Stimulated activated naive CD4-positive, alpha-beta T cell (primary cell): ENCODE measurements around the gene MT1E.
"Not testable (repeated sequence)": the region's sequence is repeated elsewhere in the genome, so short reads cannot be mapped to it uniquely, and the experiment has no call there.

ENCODE experiments used
- DNase-seq, 6 experiments: peaks; one replicate each; lab custom pipeline; 2025; lab: John Stamatoyannopoulos, UW

Gene MT1E

DNA sequence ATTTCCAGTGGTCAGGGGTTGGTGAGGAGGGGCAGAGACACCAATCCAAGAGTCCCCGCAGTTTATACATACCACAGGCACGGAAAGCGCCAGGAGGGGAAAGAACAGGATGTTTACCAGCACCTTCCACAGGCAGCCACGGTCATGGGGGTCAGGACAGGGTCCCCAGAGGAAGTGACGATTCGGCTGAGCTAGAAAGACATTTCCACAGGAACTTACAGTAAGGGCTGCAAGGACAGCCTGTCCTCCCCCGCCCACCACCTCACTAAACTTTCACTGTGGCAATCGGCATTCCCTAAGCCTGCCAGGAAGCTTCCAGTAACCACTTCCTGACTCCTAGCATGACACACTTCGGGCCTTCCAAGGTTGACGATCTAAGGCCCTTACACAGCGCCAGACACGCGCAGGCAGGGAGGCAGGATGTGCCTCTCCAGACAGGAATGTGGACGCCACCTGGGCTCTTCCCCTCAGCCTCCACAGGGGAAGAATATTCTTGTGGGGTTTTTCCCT is 18.4 kb upstream of the MT1E start:
- peak in 4 of 6 experiments; percentile 6 to 32 (median 23) for DNase-seq

DNA sequence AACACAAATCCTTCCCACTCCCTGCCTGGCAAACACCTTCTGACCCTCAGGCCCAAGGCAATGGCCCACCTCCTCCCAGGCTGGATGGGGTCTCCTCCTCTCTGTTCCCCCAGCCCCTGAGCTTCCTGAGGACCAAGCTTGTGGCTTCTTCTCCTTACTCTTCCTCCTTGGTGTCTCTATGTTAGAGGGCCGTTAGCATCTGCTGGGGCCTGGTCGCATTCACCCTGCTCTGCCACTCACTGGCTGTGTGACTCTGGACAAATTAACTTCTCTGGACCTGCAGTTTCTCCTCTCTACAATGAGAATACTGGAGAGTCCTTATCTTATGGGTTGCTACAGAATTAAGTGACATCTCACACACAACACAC is 17.9 kb upstream of the MT1E start:
- DNase-seq, result no peak

DNA sequence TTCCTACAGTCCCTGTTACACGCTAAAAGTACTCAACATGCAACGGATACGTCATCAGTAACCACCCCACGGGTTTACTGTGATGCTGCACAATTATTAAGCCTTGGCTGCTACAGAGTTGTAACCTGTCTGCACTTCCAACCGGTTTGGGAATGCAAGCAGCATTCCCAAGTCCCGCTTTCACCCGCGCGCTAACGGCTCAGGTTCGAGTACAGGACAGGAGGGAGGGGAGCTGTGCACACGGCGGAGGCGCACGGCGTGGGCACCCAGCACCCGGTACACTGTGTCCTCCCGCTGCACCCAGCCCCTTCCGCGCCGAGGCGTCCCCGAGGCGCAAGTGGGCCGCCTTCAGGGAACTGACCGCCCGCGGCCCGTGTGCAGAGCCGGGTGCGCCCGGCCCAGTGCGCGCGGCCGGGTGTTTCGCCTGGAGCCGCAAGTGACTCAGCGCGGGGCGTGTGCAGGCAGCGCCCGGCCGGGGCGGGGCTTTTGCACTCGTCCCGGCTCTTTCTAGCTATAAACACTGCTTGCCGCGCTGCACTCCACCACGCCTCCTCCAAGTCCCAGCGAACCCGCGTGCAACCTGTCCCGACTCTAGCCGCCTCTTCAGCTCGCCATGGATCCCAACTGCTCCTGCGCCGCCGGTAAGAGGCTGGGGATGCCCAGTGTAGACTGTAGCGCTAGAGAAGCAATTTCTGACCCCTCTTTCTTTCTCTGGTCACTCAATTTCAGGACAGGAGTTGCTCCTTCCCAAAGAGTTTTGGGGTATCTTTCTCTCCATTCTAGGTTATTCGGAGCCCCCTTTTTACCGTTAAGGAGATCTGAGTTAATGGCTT is 17.3 kb upstream of the MT1E start, which contains the start of gene MT2A:
TSS of gene MT2A (plus strand) at position 542 of the 833 bp plus-strand sequence. CDS start at position 614, 72 bp downstream.
- peak; percentile 68 to 83 (median 74) for DNase-seq

DNA sequence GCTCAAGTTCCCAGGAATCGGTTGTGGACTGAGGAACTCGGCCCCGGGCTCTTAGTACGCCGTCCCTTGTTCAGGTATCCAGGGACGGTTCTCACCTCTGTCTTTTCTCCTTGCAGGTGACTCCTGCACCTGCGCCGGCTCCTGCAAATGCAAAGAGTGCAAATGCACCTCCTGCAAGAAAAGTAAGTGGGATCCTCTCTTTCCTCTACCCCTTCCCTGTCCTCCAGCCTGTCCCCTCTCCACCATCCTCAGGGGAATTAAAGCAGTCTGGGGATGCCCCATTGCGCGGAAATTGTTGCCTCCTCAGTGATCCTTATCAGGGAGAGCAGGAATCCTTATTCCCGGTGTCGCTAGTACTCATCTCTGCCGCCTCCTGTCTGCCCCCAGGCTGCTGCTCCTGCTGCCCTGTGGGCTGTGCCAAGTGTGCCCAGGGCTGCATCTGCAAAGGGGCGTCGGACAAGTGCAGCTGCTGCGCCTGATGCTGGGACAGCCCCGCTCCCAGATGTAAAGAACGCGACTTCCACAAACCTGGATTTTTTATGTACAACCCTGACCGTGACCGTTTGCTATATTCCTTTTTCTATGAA is 16.6 kb upstream of the MT1E start:
- DNase-seq, result no peak

DNA sequence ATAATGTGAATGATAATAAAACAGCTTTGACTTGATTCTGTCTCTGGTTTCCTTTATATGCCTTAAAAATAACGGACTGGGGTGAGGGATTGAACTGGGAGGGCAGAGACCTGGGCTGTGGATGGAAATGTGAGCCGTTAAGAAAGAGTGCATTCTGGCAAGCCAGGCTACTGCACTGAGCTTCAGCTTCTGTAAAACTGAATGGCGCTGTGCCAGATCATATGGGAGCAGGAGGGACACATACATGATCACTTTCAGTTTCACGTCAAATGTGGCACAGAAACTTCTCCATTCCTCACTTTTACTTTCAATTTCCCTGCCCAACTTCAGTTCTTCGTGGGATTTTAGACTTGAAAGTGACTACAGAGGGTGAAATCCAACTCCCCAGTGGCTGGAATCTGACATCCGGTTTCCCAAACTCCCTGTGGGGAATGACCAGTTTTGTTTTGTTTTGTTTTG is 16.1 kb upstream of the MT1E start:
- peak; percentile 25 to 83 (median 75) for DNase-seq

DNA sequence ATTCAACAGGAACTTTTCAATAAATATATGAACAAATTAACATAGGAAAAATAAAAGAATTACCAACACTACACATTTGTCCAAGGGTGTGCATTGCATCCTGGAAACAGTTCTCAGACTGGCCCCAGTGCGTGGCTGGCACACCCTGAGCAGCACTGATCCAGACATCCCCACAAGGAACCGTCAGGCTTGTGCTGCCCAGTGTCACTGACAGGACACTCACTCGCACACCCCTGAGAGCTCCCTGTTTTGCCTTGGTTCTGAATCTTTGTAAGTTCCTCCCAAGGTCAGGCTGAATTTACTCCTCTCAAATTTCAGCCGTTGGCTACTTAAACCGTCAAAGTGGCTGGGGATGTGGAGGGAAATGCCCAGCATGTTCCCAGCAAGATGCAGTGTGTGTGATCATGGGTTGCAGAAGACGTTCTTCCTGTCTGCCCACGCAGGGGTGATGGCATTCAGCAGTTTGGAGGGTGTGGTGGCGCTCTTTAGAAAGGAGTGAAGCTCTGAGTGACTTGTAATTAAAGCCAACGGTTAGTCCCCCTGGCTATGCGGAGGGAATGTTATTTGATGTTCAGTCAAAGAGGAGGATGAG is 15.5 kb upstream of the MT1E start:
- DNase-seq, result peak; percentile 51 to 78 (median 64)

DNA sequence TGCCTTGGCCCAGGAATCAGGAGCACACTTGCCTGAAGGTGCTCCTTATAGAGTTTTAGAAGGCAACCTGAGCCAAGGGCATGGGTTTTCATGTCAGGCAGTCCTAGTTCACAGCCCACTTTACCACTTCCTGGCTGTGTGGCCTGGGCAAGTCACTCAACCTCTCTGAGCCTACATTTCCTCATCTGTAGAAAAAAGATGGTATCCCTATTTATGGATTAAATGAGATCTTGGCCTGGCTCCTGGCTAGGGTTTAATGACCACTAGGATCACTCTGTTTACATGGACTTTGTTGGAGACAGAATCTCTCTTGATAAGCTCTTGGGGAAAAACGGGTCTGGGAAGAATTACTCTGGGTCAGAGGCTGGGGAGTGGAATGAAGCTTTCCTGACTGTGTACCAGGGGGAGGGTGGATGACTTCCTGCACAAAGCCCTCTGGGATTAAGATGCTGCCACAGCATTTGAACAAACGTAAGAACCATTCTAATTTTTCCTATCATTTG is 14.9 kb upstream of the MT1E start:
- DNase-seq, result no peak

DNA sequence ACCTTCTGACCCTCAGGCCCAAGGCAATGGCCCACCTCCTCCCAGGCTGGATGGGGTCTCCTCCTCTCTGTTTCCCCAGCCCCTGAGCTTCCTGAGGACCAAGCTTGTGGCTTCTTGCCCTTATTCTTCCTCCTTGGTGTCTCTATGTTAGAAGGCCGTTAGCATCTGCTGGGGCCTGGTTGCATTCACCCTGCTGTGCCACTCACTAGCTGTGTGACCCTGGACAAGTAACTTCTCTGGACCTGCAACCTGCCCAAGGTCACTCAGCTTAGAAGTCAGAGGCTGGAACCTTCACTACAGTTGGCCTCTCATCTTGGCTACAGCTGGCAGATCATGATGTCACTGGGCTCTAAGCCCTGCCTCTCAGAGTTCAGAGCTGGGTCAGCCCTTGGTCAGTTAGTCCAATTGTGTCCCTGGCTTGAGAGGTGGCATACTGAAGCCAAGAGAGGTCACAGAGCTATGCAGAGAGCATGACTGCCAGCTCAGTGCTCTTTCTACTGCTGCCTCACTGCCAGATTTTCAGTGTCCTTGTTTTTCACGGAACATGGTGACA is 14.2 kb upstream of the MT1E start:
- no peak for DNase-seq

DNA sequence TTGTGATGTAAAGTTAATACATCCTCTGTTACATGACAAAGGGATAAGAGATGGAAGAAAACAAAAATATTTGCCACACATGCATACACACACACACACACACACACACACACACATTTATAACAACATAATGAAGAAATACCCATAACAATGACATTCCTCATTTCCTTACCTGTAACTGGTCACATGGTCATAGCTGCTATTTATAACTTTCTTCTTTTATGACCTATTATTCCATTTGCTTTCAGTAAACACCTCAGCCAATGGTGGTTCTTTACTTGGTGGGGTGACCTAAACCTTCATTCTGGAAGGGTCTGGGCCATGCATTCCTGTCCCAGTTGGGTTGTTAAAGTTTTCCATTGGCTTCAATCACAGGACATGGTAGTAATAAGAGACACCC is 11.9 kb upstream of the MT1E start:
- no peak for DNase-seq

DNA sequence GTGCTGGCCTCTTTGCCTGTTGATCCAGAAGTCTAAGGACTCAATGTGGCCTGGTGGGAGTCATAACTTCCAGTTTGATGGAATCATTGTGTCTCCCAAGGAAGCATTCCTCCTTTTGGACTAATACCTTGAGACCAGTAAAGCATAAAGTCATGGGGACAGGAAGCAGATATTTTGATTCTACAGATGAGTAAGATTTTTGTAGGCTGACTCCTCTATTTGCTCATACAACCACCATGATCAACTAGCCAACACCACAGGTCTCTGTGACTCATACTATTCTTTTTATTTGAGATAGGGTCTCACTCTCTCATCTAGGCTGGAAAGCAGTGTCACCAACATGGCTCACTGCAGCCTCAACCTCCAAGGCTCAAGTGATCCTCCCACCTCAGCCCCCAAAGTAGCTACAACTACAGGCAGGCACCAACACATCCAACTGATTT is 11.0 kb upstream of the MT1E start:
- DNase-seq, result no peak

DNA sequence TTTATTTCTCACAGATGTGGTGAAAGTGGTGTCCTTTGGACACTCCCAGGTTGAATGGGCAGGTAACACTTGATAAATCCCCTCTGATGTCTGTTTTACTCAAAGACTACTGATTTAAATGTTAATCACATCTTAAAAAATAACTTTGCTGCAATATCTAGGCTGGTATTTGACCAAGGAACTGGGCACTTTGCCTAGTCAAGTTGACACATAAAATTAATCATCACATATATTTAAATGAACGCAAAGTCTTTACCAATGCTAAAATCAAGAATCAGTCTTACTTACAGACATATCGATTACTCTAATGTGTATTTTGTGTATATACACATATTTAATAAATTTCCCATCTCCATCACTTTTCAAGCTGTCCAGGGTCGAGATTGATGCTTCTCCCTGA is 10.2 kb upstream of the MT1E start:
- no peak for DNase-seq

DNA sequence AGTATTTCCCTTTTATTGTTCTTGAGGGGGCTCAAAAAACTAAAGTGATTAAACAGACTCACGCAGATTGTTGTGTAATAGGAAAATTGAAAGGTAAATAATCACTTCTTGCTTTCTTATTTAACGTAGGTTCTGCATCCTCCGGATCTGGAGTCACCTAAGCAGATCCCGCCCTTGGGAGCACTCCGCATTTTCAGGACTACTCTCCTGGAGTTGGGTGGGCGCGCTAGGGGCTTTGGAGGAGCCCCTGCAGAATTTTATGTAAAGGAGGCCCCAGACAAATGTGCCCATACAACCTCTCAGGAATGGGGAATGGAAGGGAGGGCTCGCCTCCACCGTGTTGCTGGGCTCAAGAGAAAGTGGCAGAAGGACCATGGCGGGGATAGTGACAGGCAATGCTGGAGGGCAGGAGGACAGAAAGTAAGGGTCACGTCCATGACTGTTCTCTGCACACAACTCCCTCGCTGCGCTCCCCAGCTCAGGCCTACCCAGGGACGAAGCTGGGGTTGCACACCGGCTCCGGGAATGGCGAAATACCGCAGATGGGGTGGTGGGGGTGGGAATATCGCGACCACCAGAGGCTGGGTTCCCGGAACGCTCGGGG is 8.9 kb upstream of the MT1E start:
- DNase-seq, result no peak

DNA sequence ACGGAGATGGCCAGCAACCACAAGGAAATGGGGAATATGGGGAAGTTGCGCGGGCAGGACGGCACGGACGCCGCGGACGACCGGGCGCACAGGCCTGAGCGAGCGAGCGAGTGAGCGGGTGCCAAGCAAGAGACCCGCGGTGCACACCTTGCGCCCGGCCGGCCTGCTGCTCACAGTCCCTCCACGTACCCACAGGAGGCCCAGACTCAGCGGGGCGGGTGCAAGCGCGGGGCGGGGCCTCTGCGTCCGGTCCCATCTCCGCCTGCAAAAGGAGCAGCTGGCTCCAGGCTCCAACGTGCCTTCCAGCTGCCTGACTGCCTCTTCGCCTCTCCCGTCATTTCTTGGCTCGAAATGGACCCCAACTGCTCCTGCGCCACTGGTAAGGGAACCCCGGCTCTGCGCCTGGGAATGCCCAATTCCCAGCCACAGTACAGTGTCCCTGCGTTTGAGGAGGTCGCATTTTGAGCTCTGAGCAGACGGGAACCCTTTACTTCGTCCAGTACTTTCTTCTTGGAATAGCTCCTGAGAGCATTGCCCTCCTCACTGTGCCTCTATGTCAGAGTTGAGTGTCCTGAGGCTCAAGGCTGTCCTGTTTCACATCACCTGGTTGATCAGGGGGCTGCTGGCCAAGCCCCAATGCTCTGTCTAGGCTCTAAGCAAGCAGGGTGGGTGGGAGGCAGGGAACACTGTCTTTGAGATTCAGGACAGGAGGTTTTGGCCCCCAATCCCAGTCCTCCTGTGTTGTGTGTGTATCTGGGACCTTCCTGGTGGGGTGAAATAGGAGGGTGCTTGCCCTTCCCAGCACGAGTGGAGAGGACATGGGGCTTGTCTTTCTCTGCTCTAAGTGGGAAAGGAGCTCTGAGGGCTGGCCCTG is 8.1 kb upstream of the MT1E start:
- DNase-seq, result peak in 5 of 6 experiments; percentile 14 to 41 (median 34)

DNA sequence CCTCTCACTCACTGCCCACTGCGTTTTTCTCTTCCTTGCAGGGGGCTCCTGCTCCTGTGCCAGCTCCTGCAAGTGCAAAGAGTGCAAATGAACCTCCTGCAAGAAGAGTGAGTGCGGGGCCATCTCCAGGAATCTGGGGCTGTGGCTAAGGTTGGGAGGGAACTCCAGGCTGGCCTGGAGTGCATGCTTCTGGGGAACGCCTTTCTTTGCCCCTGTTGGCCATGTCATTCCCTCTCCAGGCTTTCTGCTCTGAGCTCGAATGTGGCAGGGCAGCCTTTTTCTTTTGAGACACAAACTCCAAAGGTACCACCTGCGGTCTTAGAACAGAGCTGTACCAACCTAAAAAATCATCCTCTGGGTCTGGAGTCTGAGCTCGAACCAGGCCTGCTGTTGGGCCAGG is 7.4 kb upstream of the MT1E start:
- no peak for DNase-seq

DNA sequence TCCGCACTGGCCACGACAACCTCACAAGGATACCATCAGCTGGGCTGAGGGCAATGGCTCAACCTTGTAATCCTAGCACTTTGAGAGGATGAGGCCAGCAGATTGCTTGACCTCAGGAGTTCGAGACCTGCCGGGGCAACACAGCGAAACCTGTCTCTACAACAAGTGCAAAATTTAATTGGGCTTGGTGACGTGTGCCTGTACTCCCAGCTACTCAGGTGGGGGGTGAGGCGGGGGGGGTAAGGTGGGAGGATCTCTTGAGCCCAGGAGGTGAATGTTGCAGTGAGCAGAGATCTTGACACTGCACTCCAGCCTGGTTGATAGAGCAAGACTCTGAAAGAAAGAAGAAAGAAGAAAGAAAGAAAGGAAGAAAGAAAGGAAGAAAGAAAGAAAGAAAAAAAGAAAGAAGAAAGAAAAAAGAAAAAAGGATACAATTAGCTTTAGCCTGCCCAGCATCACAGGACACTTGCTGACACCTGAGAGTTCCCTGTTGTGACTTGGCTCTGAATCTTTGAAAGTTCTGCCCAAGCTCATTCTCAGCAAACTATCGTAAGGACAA is 5.2 kb upstream of the MT1E start:
- no peak for DNase-seq

DNA sequence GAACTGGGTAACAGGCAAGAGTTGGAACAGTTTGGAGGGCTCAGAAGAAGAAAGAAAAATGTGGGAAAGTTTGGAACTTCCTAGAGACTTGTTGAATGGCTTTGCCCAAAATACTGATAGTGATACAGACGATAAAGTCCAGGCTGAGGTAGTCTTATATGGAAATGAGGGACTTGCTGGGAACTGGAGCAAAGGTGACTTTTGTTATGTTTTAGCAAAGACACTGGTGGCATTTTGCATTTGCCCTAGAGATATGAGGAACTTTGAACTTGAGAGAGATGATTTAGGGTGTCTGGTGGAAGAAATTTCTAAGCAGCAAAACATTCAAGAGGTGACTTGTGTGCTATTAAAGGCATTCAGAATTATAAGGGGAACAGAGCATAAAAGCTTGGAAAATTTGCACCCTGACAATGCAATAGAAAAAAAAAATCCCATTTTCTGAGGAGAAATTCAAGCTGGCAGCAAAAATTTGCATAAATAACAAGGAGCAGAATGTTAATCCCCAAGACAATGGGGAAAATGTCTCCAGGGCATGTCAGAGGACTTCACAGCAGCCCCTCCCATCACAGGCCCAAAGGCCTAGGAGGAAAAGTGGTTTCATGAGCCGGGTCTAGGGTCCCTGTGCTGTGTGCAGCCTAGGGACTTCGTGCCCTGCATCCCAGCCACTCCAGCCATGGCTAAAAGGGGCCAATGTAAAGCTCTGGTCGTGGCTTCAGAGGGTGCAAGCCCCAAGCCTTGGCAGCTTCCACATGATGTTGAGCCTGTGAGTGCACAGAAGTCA is 3.7 kb upstream of the MT1E start:
- DNase-seq, result not testable (repeated sequence)

DNA sequence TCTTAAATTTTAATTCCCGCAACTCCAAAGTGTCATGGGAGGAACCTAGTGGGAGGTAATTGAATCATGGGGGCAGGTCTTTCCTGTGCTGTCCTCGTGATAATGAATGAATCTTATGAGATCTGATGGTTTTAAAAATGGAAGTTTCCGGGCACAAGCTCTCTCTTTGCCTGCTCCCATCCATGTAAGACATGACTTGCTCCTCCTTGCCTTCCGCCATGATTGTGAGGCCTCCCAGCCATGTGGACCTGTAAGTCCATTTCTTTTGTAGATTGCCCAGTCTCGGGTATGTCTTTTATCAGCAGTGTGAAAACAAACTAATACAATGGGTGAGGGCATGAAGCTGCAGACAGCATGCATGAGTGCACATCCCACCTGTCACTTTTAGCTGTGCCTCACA is 2.4 kb upstream of the MT1E start:
- not testable (repeated sequence) for DNase-seq

DNA sequence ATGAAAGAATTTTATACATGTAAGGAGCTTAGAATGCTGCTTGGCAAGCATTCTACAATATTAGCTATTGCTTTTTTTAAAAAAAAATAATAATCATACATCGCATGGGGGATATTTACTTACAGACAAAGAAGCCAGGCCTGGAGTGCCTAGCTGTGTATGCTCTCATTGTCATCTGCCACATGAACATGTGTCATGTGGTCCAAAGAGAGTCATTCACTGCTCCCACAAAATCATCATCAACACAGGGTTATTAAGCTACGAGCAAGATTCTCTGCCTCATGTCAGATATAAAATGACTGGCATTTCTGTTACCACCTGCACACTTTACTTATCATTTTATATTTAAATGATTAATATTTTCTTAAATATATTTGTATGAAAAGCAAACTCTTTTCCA is 1.9 kb upstream of the MT1E start:
- DNase-seq, result no peak

DNA sequence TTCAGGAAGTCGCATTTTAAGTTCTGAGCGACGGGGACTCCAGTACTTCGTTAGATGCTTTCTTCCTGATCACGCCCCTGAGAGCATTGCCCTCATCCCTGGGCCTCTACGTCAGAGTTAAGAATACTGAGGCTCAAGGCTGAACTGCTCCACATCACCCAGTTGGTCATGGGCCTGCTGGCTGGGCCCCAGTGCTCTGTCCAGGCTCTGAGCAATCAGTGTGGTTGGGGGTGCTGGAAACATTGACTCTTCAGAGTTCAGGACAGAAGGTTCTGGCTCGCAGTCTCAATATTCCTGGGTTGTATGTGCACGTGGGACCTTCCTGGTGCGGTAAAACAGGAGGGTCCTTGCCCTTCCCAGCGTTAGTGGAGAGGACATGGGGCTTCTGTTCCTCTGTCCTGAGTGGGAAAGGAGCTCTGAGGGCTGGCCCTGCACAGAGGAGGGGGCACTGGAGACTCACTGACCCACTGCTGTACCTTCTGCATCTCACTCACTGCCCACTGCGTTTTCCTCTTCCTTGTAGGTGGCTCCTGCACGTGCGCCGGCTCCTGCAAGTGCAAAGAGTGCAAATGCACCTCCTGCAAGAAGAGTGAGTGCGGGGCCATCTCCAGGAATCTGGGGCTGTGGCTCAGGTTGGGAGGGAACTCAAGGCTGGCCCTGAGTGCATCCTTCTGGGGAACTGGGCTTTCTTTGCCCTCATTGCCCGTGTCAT is 518 bp downstream of the MT1E start:
- DNase-seq, result no peak
